ENCODE results near the gene ZNF839.

DNA sequence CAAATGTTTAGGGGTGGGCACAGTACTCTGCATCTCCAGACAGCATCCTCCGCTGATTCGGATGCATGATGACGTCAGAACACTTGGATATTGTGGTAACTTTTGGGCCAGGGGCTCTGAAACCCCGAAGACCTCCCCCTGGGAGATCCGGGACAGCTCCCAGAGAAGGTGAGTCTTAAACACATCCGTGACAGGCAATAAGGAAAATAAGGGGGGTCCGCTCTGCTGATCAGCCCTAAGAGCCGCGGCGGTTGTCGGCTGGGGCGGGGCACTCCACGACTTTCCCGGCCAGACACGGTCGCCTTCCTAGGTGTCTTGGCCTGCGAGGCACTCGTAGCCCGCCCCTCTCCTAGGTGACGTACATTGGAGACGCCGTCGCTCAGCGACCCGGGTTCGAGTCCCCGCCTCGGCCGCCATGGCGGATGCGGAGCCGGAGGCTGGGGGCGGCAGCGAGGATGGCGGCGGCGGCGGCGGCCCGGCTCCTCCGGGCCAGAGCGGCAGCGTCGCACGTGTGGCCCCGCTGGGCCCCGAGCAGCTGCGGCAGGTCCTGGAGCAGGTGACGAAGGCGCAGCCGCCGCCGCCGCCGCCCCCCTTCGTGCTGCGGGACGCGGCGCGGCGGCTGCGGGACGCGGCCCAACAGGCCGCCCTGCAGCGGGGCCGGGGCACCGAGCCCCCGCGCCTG lies at the start of gene ZNF839:
- TF ChIP-seq SP1 (IDR thresholded peaks at IDR 0.05): no peak
- no peak for TF ChIP-seq HDGF (IDR thresholded peaks at IDR 0.05; ENCODE audit: borderline replicate concordance)
- TF ChIP-seq BHLHE40 (IDR thresholded peaks at IDR 0.05; ENCODE audit: borderline replicate concordance): no peak
- no peak for TF ChIP-seq SUZ12 (IDR thresholded peaks at IDR 0.05)
- no peak for TF ChIP-seq L3MBTL2 (conservative IDR thresholded peaks at IDR 0.05)
- TF ChIP-seq NFRKB (IDR thresholded peaks at IDR 0.05): no peak

All from HEK293T (cell line).